OCI-LY3 (cell line): ENCODE measurements around the gene PDE10A.

Experiments
- CTCF ChIP-seq: fragments of 200-600, 300-600 bp; sonication (generic); IDR thresholded peaks from 2 replicates; pipeline ENCODE4 v1.5.1; 2014; ENCODE audit warnings: antibody characterized with exemption, low read length, low read depth
- EZH2phosphoT487 ChIP-seq: fragments of 200-600 bp; shearing (Covaris generic); IDR thresholded peaks from 2 replicates; pipeline ENCODE4 v1.6.1; 2018; ENCODE audit warnings: antibody characterized with exemption, mixed run types, low read depth

GRCh38 chr6:165456286-165456685 lies 206.8 kb downstream of the PDE10A start:
- TF ChIP-seq CTCF (no peak), EZH2phosphoT487 (no peak)
